GM21576 (cell line): ENCODE results near the gene GORASP1.

Experiments
- ATAC-seq: cut with Tn5 transposase; IDR thresholded peaks from one replicate; pipeline ENCODE4 v1.9.1; 2021; ENCODE audit warnings: mild to moderate bottlenecking, moderate library complexity; ENCODE audit not compliant: unreplicated experiment

The GORASP1 gene

GRCh38 chr3:39126532-39127071 is 19.2 kb upstream of the GORASP1 start:
- ATAC-seq = no peak

- ATAC-seq = no peak
Observed at GRCh38 chr3:39125841-39126500, 18.5 kb upstream of the GORASP1 start.

GRCh38 chr3:39124876-39125840 is 17.7 kb upstream of the GORASP1 start:
- no peak for ATAC-seq

- peak; percentile 75 for ATAC-seq
Observed at GRCh38 chr3:39122813-39123212, 15.4 kb upstream of the GORASP1 start.

GRCh38 chr3:39121621-39122020 is 14.2 kb upstream of the GORASP1 start:
- no peak for ATAC-seq

- ATAC-seq = no peak
Observed at GRCh38 chr3:39118931-39119660, 11.7 kb upstream of the GORASP1 start.

- no peak for ATAC-seq
Observed at GRCh38 chr3:39118079-39118478, 10.7 kb upstream of the GORASP1 start.

- ATAC-seq = no peak
Observed at GRCh38 chr3:39115870-39116269, 8.4 kb upstream of the GORASP1 start.

GRCh38 chr3:39114456-39114855 is 7.0 kb upstream of the GORASP1 start:
- ATAC-seq = no peak

GRCh38 chr3:39113291-39113690 is 5.9 kb upstream of the GORASP1 start:
- ATAC-seq = no peak

- ATAC-seq = no peak
Observed at GRCh38 chr3:39112535-39112934, 5.1 kb upstream of the GORASP1 start.

GRCh38 chr3:39112113-39112512 is 4.7 kb upstream of the GORASP1 start:
- no peak for ATAC-seq

GRCh38 chr3:39110041-39110639 is 2.7 kb upstream of the GORASP1 start:
- no peak for ATAC-seq

- ATAC-seq = no peak
Observed at GRCh38 chr3:39109086-39109485, 1.7 kb upstream of the GORASP1 start.

- peak; percentile 79 for ATAC-seq
Observed at GRCh38 chr3:39108200-39108710, 828 bp upstream of the GORASP1 start.

GRCh38 chr3:39106851-39107387 is 508 bp downstream of the GORASP1 start:
- ATAC-seq = no peak

GRCh38 chr3:39106281-39106811 is 1.1 kb downstream of the GORASP1 start:
- ATAC-seq = no peak

GRCh38 chr3:39105687-39106063 is 1.8 kb downstream of the GORASP1 start:
- ATAC-seq = no peak

GRCh38 chr3:39104961-39105686 is 2.3 kb downstream of the GORASP1 start:
- no peak for ATAC-seq
